Thyroid gland (tissue), 4 donors: ENCODE results near the gene OR52W1.

ENCODE experiments used
- CTCF ChIP-seq, 6 experiments: fragments of 200-600 bp in 3 of 6; fragments of 450-650 bp in 3 of 6; sonication (generic) in 3 of 6; IDR thresholded peaks; one replicate each; pipeline ENCODE4 v1.5.1; 2016 to 2019; ENCODE audit warnings: antibody characterized with exemption in 6 of 6, mild to moderate bottlenecking in 2 of 6, inconsistent platforms in 1 of 6, moderate library complexity in 1 of 6
- POLR2A ChIP-seq, 2 donors: fragments of 450-650 bp; IDR thresholded peaks; one replicate each; pipeline ENCODE4 v1.6.1; 2017; ENCODE audit warnings: antibody characterized with exemption in 2 of 2, mild to moderate bottlenecking in 2 of 2, moderate library complexity in 1 of 2

DNA sequence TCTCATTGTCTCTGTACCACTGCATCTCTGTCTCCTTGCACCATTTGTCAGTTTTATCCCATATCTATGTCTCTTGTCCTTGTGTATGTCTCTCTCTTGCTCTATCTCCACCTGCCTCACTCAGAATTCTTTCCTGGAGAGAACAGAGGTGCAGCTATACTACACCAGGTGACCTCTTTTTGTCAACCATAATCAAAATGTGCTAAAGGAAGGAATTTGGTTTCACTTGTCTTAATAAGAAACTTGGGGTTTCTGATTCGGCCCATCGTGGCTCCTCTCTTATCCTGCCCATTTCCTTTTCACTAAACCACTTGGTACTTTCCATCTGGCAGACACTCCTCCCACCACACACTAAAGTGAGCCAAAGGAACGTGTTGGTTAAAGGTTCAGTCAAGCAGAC, 4.3 kb downstream of the OR52W1 start:
- TF ChIP-seq CTCF (IDR thresholded peaks at IDR 0.05), result no peak
- no peak for TF ChIP-seq POLR2A (IDR thresholded peaks at IDR 0.05)
